ENCODE results near the gene MEGF10.

MEGF10 gene

DNA sequence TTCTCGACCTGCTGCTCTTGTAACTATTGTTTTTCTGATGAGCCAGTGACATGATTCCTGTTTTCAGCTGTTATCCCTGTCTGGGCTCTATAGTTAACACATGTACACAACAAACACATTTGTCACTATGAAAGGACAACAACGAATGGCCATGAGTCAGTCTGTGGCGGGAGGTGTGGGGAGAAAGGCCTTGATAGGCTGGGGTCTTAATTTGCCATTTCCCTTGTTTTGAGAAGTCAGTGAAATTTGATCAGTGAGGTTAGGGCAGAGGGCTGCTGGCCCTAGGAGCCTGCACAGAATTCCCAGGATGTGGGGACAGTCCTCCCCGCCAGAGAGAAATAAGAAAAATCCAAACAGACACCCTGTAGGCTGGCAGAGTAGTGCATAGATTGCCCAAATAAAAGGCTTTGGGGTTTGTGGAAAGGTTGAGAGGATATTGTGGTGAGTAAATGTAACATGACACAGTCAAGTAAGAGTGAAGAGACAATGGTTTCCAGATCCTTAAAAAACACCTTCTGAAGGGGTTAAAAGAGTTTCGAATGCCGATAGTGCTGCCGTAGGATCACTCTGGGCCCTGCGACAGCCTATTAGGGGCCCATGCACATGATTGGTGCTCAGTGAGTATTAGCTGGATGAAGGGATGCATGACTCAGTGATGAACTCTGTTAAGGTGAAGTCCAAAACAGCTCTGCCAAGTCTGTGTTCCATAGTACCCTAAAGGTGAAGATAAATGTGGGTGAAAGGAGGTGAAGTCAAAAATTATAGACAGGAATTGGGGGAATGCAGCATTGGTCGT is 115.9 kb downstream of the MEGF10 start:
- no peak overlapping the region for H3K27ac ChIP-seq
- no peak for DNase-seq (ENCODE audit: low read depth, low spot score)

DNA sequence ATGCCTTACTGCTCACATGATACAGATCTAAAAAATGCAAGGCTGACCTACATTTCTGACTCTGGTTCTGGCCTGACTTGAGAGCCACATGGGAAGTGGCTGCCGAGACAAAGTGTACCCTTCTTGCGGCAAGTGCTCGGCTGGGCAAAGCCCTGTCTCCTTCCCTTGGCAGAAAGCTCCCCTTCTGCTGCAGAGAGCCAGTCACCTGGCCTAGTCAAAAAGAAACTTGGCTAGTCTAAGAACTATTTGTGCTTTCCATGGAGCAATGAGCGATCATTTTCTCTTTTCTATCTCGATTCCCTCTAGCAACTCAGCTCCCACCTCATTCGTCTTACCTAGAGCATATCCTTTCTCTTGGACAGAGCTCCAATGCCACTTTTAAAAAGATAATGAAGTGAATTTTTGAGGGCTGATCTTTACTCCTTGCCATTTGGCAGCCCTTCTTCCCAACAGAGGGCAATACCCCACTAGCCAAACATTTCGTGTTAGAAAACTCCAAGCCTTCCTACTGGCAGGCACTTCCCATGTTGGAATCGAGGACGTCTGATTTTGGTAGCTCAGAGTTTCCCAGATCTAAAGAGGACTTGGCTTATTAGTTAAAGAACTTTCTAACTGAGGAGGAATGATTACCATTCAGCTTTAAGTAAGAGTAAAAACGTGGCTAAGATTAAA is 118.8 kb downstream of the MEGF10 start:
- no peak for DNase-seq (ENCODE audit: low read depth, low spot score)
- no peak overlapping the region for H3K27ac ChIP-seq

DNA sequence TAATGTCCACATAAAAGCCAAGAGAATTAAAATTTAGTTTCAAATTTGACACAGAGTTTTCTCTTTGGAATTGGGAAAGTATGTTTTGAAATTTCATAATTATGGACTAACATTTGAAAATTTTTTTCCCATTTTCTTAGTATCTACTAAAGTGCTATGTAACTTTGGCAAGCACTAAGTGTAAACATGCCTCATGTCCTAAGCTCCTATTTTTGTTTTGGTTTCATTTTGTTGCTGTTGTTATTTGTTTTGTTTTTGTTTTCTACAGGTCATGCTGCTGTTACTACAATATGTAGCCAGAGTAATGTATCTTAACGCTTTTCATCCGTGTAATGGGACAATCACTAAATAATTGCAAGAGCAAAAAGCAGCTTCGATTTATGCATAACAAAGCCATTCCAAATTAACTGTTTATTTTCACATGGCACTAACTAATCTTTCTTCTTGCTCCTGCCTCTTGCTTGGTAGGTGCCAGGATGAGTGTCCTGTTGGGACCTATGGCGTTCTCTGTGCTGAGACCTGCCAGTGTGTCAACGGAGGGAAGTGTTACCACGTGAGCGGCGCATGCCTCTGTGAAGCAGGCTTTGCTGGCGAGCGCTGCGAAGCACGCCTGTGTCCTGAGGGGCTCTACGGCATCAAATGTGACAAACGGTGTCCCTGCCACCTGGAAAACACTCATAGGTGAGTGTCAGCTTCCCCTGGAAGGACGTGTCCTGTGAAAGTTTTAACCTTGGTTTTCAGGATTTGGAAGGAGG is 119.5 kb downstream of the MEGF10 start:
- DNase-seq (ENCODE audit: low read depth, low spot score): no peak
- H3K27ac ChIP-seq: no peak overlapping the region

DNA sequence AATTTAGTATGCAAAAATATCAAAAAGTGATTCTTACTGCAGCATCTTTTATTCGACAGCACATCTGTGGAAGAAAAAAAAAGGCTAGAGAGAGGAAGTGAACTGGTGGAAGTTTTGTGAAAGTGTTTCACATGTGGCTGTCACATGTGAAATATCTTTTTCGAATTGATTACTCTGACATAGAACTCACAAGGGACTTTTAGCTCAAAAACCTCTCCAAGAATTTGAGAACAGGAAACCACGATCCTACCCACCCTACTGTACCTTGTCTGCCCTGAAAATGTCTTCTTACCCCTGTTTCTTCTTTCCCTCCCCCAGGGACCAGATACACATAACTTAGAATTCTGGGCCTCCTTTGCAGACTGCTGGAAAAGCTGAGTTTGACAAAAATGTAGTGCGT is 120.4 kb downstream of the MEGF10 start:
- DNase-seq (ENCODE audit: low read depth, low spot score): no peak

DNA sequence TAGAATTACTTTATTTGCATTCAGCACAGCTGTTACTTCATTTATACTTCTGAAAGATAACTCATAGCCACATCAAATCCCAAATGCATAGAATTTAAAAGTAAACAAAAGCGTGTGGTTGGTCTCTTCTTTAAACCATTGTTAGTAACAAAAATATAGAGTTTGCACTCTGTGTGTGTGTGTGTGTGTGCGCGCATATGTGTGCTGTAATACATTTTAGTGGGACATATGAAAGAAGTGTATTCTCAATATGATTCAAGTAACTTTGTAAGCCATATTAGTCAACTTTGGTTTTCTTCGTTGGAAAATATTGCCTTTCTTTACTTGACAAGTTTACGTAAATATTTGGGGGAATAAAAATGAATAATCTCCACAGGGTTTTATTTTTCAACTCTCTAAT is 120.8 kb downstream of the MEGF10 start:
- H3K27ac ChIP-seq: no peak overlapping the region
- DNase-seq (ENCODE audit: low read depth, low spot score): no peak

More for the DNA sequence above, 120.4 kb downstream of the MEGF10 start:
- H3K27ac ChIP-seq: no peak overlapping the region

DNA sequence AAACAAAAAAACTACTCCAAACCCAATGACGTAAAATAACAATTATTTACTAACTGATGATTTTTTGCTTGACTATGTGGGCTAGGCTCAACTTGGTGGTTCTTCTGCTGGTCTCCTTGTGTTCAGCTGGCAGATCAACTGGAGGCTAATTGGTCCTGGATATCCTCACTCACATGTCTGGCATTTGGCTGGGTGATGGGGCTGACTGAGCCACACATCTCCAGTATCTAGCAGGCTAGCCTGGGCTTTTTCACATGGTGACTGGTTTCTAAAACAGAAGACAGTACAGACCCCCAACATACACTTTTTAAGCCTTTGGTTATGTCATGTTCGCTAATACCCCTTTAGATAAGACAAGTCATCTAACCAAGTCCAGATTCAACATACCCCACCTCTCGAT is 122.1 kb downstream of the MEGF10 start:
- no peak for DNase-seq (ENCODE audit: low read depth, low spot score)
- no peak overlapping the region for H3K27ac ChIP-seq

DNA sequence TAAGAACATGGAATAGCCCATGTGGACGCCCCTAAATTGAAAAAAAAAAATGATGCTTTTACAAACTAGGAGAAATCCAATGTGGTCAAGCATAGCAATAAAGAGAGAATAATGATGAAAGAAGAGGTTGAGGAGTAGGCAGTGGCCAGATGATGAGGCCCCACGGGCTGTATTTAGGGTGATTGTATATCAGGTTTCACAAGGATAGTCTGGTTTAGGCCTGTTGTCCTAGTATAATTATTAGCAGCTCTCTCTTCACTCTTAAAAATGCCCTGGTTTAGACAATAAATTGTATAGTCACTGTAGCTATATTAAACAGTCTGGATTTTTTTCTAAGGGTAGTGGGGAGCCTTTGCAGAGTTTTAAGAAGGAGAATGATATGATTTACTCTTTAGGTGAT is 124.4 kb downstream of the MEGF10 start:
- H3K27ac ChIP-seq: no peak overlapping the region
- DNase-seq (ENCODE audit: low read depth, low spot score): no peak

DNA sequence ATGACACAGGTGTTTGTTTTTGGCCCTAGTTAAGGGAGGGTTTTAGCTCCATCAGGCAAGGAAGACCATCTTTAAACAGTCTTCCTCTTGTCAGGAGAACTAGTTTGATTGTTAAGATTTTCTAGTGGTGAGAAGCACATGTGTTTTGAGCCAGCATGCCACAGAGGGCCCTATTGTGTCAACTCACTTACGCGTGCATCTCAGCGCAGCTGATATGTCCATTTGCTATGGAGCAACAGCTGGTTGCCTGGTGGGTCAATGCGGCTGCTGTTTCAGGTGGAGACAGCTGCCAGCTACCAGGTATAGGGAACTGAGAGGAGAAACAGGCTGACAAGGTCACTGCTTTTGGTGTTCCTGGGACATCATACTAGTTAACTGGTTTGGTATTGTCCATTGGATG is 126.3 kb downstream of the MEGF10 start:
- no peak overlapping the region for H3K27ac ChIP-seq
- DNase-seq (ENCODE audit: low read depth, low spot score): no peak

DNA sequence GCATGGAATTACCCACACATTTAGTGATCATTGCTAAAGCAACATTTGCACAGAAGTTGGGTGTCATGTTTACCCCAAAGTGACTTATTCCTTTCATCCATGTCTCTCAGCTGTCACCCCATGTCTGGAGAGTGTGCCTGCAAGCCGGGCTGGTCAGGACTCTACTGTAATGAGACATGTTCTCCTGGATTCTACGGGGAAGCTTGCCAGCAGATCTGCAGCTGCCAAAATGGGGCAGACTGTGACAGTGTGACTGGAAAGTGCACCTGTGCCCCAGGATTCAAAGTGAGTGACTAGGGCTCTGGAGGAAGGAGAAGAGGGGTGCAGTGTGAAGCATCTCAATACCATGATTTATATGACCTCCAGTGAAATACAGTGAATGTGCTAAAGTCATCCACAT is 126.9 kb downstream of the MEGF10 start:
- H3K27ac ChIP-seq: no peak overlapping the region
- DNase-seq (ENCODE audit: low read depth, low spot score): no peak

DNA sequence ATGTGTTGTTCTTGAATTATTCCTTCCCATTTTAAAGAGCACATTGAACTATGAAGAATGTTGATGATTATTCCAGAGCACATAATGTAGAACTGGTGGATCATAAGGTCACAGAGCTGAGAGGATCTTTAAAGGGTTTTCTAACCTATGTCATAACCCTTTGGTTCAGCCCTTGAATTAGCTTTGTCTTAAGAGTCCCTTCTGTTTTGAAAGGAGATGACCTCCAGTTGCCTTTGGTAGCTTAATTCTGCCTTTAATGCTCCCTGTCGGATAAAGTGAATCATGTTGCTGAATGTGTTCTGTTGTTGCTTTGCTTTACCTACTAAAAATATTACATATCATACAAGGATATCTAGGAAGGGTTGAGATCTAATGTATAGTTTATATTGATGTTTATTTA is 127.8 kb downstream of the MEGF10 start:
- DNase-seq (ENCODE audit: low read depth, low spot score): no peak
- no peak overlapping the region for H3K27ac ChIP-seq

DNA sequence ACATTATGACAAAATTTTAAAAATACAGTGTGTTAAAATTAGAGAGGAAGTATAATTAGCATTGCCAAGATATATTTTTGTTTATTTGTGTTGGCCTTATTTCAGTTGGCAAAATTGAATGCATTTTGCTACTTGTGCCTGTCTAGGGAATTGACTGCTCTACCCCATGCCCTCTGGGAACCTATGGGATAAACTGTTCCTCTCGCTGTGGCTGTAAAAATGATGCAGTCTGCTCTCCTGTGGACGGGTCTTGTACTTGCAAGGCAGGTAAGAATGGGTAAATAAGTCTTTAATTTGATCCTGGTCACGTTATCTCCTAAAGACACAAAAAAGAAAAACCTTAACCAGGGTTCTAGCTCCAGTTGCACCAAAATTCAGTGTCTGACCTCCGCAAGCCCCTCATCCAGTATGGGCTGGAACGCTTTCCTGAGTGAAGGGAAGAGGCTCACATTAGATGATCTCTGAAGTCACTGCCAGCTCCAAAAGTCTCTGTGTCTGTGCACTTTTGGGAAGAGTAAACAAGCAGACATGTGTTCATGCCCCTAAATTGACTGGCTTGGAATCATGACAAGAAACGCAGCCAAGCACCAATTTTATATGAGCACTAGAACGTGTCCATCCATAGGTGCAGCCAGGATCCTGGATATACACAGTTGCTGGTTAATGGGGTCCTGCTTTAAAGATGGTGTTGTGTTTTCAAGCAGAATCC is 128.5 kb downstream of the MEGF10 start:
- no peak for DNase-seq (ENCODE audit: low read depth, low spot score)
- no peak overlapping the region for H3K27ac ChIP-seq

DNA sequence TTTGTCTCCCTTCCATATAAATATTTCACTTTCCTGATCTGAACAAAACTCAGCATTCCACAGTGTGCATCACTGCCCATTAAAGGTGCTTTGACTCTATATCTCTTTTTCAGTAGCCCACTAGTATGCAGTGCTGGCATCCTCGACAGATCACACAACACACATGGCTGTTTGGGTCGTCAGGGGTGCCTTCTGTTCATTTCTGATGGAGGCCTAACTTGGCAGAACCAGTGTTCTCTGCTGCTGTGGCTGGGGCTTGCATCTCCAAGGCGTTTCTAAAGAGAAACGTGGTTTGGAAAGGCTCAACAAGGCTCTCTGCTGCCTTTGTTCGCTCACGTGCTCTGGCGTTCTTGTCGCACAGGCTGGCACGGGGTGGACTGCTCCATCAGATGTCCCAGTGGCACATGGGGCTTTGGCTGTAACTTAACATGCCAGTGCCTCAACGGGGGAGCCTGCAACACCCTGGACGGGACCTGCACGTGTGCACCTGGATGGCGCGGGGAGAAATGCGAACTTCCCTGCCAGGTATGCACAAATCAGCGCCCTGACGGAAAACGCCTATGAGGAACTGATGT is 129.2 kb downstream of the MEGF10 start:
- DNase-seq (ENCODE audit: low read depth, low spot score): no peak

DNA sequence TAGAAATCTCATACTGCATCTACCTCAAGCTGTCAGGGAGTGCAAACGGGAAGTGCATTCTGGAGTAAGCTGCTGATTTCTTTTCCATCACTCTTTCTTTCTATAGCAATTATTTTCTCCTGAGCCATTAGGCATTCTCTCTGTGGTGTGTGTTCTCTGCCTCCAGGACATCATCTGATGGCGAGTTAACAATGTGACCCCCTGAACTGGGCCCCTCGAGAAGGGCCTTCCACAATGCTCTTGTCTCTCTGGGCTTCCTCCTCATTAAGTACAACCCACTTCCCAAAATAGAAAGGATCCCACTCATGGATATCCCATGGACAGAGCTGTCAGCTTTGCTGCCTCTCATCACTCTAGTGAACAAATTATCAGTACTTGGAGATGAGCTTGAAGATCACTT is 130.2 kb downstream of the MEGF10 start:
- DNase-seq (ENCODE audit: low read depth, low spot score): no peak
- H3K27ac ChIP-seq: no peak overlapping the region

More for the DNA sequence above, 129.2 kb downstream of the MEGF10 start:
- H3K27ac ChIP-seq: no peak overlapping the region

DNA sequence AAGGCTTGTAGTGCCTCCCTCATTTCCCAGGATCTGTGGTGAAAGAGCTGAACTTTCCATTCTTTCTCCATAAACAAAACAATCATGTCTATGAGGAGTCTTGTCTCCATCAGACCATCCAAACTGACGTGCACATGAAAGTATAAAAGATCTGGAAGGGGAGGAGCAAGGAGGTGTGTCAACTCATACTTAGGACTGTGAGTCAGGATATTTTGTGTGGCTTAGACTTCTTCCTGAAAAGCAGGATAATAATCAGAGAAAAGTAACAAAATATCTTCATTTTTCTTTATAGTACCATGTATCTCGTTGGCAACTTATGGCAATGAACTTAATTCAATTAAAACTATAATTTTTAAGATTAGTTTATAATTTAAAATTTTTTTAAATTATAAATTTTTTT is 130.9 kb downstream of the MEGF10 start:
- DNase-seq (ENCODE audit: low read depth, low spot score): no peak

DNA sequence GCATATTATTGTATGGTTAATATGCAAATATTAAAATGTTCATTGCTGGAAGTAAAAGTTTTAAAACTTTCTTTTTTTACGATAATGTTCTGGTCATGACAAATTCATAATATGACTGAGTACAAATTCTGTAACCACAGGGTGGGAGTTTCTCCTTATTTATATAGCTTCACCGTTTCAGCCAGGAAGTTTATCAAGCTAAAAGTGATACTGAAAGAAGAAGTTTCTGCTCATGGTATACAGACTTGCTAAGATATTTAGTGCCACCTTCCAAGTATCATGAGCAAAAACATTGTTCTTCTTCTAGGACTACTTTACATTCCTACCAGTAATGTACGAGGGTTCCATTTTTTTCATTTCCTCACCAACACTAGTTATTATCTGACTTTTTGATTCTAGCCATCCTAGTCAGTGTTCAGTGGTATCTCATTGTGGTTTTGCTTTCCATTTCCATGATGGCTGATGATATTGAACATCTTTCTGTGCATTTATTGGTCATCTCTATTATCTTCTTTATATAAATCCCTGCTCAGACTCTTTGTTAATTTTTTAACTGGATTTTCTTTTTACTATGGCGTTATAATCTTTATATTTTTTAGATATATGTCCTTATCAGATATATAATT is 132.7 kb downstream of the MEGF10 start:
- H3K27ac ChIP-seq: no peak overlapping the region
- no peak for DNase-seq (ENCODE audit: low read depth, low spot score)

More for the DNA sequence above, 130.9 kb downstream of the MEGF10 start:
- no peak overlapping the region for H3K27ac ChIP-seq

DNA sequence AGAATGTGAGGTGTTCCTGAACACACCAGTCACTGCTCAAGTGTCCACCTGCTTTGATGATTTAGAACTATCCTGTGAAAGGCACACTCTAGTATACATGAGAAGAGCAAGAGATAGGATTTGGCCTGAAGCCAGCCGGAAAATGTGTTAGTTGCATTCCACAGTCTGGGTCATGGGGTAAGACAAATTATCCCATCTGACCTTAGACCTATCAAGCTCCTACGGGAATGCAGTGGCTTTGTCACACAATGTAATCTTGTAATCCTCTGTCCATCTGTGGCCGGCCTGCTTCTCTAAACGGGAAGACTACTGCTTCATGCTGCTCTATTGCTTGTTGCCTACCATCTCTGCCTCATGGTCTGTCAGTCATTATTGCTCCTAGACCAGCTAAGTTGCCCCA is 134.4 kb downstream of the MEGF10 start:
- no peak overlapping the region for H3K27ac ChIP-seq
- DNase-seq (ENCODE audit: low read depth, low spot score): no peak

DNA sequence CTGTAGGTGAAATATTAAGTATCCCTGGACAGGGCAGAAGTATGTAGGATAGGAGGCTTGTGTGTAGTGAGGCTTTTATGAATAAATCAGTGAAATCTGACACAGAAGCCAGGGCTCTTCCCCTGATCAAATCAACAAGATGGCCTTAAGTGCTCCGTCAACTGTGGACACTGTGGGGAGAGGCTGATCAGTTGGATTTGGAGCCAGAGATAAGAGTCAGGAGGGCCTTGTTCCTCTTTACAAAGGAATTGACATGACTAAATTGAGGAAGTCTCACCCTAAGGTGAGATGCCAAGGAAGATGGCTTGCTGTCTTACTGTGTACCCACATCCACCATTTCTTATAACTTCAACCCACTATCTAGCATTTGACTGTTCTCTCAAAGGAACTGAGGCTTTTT is 135.3 kb downstream of the MEGF10 start:
- no peak overlapping the region for H3K27ac ChIP-seq
- no peak for DNase-seq (ENCODE audit: low read depth, low spot score)

DNA sequence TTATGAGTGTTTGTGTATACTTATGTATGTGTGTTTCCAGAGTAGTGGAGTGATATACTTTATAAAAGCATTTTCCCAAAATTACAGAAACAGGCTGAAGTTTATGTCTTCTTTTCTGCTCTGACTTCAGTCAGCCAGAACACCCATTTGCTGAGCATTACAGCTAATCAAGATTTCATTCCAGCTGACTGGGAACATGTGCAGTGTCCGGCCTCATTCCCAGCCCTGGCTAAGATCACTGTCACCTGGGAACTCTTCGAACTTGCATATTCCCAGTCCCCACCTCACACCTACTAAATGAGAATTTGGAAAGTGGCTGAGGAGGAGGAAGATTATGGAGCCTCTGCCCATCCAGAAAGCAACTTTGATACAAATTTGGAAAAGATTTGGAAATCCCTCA is 136.1 kb downstream of the MEGF10 start:
- no peak for DNase-seq (ENCODE audit: low read depth, low spot score)
- H3K27ac ChIP-seq: no peak overlapping the region

DNA sequence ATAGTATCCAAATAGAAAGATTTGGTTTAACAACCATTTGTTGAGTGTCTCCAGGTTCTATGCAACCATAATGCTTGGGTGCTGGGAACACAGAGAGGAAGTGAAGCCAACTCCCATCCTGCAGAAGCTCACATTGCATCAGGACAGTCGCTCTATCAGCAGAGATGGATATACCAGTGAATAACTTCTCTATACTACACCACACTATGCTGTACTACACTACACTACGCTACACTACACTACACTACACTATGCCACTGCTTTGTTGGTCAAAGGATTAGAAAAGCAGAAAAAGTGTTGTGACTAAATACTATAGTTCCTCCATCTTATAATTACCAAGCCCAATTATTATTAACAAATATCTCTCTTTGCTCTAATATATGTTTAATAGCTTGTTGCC is 137.7 kb downstream of the MEGF10 start:
- no peak for DNase-seq (ENCODE audit: low read depth, low spot score)
- no peak overlapping the region for H3K27ac ChIP-seq

DNA sequence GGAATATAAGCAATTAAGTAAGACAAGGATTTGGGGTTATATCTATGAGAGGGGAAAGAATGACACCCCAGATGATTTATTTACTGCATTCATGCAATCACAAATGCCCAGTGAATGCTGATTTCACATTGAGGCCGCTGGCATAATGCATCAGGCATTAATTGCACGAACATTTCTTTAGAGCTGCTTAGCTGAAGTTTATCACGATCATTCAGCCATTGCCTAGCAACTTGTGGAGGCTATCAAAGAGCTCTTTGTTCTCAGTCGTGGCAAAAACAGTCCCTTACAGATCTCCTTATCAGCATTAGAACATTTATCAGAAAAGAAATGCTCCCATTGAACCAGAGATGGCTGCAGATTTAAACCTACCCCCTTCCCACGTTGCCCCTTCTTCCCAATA is 138.2 kb downstream of the MEGF10 start:
- no peak for DNase-seq (ENCODE audit: low read depth, low spot score)
- H3K27ac ChIP-seq: no peak overlapping the region

Measured in epithelial cell of prostate (primary cell).